VCaP (cell line): ENCODE measurements around the gene RIPPLY1.

Source experiments
- H3K27ac ChIP-seq: fragments of 450-650 bp; 2 replicates; pipeline ENCODE4 v1.5.1; 2017
- TF ChIP-seq, protein P1 (sequence below): fragments of 450-650 bp; conservative IDR thresholded peaks from 2 replicates; pipeline ENCODE4 v1.5.1; 2017; ENCODE audit warnings: mild to moderate bottlenecking, moderate library complexity

The RIPPLY1 gene

DNA sequence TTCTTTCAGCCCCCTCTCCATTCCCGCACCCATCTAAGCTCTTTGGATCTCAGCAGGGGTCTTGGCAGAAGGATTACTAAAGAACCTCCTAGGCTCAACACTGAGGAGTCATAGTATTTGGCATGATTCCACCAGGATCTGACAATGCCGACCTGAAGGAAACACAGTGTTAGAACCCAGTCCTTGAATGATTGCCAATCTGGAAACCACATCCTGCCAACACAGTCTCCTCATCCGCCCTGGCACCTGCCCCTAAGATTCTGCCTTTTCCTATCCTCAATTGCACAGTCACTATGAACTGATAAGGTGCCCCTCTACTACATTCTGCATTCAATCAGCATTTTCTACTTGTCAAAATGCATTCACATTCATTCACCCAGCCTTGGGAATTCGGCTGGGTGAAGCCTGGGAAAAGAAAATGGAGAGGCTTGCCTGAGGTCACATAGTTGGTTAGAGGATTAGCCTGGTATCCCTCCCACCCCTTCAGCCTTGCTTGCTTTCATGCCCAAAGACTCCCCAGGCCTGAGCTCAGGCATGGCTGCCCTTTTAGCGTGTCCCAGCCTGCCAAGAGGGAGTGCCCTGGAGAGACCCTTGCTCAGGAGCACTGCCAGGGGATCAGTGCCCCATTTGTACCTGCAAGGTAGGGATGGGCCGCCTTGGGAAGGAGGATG, 14.8 kb upstream of the RIPPLY1 start:
- TF ChIP-seq, protein P1, sequence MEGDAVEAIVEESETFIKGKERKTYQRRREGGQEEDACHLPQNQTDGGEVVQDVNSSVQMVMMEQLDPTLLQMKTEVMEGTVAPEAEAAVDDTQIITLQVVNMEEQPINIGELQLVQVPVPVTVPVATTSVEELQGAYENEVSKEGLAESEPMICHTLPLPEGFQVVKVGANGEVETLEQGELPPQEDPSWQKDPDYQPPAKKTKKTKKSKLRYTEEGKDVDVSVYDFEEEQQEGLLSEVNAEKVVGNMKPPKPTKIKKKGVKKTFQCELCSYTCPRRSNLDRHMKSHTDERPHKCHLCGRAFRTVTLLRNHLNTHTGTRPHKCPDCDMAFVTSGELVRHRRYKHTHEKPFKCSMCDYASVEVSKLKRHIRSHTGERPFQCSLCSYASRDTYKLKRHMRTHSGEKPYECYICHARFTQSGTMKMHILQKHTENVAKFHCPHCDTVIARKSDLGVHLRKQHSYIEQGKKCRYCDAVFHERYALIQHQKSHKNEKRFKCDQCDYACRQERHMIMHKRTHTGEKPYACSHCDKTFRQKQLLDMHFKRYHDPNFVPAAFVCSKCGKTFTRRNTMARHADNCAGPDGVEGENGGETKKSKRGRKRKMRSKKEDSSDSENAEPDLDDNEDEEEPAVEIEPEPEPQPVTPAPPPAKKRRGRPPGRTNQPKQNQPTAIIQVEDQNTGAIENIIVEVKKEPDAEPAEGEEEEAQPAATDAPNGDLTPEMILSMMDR, result no peak
- no peak overlapping the region for H3K27ac ChIP-seq

DNA sequence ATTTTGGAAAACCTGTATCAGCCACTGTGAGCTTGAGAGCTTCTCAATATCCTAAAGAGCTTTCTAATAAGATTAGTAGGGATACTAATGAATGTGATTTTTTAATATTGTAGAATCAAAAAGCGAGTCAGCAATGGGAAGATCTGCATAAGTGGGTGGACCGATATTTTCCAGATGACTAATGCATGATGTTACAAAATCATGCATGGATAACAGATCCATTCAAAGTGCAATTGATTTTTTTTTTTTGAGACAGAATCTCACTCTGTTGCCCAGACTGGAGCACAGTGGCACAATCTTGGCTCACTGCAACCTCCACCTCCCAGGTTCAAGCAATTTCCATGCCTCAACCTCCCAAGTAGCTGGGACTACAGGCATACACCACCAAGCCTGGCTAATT, 9.7 kb upstream of the RIPPLY1 start:
- TF ChIP-seq, protein P1, result no peak
- no peak overlapping the region for H3K27ac ChIP-seq

DNA sequence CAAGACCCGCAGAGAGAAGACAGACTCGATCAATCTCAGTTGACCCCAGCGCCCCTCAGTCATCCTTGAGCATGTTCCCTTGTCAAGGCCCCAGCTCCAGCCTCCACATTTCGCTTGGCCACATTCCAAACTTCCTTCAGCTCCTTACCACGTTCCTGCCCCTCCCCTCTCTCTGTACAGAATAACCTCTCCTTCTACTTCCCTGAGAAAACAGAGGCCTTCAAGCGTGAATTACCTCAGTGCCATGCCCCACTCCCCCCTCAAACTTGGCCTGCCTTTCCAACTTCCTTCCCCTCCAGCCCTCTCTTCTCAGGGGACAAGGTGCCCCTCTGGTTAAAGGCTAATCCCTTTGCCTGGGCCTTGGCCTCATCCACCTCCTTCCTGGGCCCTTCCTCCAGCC, 3.2 kb upstream of the RIPPLY1 start:
- TF ChIP-seq, protein P1, result no peak

DNA sequence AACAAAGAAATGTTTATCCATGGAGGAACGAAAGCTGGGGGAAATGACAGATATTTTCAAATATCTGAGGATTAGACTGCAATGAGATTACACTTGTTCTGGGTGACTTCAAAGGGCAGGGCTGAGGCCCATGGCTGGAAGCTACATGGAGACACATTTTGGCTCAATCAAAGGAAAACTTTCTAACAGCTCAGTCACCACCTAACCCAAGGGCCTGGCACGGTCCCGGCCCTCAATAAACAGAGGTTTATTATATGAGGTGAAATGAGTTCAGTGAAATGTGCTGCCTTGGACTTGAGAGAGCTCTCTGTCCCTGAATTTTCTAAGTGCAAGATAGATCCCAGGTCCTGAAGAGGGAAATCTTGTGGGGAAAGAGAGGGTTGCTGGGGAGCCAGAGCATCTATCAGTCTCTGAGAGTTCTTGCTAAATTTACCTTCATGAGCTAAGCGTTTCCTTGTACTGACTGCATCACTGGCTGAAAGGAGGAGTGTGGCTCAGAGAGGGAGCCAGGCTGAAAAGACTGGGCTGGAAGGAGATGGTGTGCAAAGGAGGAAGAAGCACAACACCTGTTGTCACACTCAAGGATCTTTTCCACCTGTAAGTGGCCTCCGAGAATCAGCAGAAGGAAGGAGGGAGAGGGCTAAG, 2.0 kb upstream of the RIPPLY1 start:
- TF ChIP-seq, protein P1, result no peak
- H3K27ac ChIP-seq, result no peak overlapping the region

More for the DNA sequence above, 3.2 kb upstream of the RIPPLY1 start:
- H3K27ac ChIP-seq, result no peak overlapping the region

DNA sequence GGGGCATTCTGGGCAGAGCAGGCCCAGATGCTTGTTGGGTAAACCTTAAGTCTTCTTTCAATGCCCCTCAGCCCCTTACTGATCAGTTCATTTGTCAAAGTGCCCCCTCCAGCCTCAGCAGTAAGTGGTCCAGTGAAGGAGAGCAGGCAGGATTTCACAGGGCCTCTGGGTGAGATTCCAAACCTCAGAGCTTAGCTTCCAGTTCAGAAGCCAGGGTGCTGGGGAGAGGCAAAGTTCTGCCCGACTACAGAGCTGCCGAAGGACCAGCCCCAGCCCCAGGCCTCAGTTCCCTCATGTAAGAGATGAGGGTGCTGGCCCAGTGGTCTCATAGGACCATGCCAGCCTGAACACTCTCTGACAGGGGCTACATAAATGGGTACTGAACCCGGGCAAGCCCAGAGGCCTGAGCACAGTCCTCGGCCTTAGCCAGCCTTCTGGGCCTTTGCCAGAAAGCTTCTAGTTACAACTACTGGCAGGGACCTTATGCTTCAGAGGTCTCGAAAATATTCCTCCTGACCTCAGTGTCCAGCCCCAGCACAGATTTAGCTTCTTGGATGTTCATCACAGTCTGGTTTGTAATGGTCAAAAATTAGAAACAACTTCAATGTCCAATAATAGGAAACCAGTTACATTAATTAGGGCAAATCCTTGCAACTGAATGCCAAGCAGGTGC, 851 bp upstream of the RIPPLY1 start:
- H3K27ac ChIP-seq, result no peak overlapping the region
- TF ChIP-seq, protein P1, result no peak

DNA sequence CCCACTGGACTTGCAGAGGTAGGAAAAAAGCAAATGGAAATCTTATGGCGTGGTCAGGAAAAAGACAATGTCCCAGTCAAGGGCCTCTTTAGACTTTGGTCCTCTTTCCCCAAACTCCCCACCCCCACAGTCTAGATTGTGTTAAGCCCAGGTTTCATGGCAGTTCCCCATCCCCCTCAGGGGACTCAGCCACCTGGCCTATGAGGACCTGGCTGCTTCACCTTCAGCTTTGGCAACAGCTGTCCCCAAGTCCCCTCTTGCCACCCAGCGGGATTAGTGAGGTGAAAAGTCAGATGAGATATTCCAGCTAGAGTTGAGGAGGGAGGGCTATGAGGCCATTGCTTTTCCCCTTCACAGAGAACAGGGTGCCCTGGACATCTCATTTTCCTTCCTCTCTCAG, 457 bp downstream of the RIPPLY1 start:
- no peak overlapping the region for H3K27ac ChIP-seq
- TF ChIP-seq, protein P1, result no peak

DNA sequence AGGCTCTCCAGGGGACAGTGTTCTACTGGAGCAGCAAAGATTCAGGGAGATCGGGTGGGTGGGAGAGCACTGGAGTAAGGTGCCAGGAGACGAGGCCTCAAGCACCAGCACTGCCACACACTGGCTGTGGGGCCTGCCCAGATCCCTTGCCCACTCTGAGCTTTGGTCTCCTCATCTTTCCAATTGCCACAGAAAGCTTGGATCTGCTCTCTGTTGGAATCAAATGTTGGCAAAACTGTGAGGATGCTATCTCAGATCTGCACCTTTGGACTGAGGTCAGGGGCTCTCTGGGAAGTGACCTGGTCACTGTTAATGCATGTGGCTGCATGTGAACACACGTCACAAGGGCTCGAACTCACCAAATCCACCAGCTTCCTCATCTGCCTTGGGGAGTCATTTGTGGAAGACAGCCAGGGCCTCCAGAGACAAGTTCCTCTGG, 1.3 kb downstream of the RIPPLY1 start:
- H3K27ac ChIP-seq, result no peak overlapping the region
- TF ChIP-seq, protein P1, result no peak
